PFSK-1 (cell line): Measurements from ENCODE around the gene PPP1CB.

Experiments
- POLR2AphosphoS5 ChIP-seq: IDR thresholded peaks from 2 replicates; pipeline ENCODE4 v1.6.1; 2012; ENCODE audit warnings: low read depth, mild to moderate bottlenecking, control low read depth, low read length, moderate library complexity
- SIN3A ChIP-seq: IDR thresholded peaks from 2 replicates; pipeline ENCODE4 v1.6.1; 2012; ENCODE audit warnings: mild to moderate bottlenecking, low read length, moderate library complexity, borderline replicate concordance; ENCODE audit not compliant: insufficient read depth

GRCh38 chr2:28730641-28731146 is 20.9 kb upstream of the PPP1CB start:
- TF ChIP-seq POLR2AphosphoS5, result no peak
- TF ChIP-seq SIN3A, result no peak
